PC-9 (cell line): ENCODE measurements around the gene SORCS2.

Source experiments
- EZH2 ChIP-seq: fragments of 200-600 bp; sonication (generic); IDR thresholded peaks from 2 replicates; pipeline ENCODE4 v1.8.0; 2017; ENCODE audit warnings: antibody characterized with exemption, low read depth
- TF ChIP-seq, protein P1 (sequence below): fragments of 200-600 bp; sonication (generic); conservative IDR thresholded peaks from 2 replicates; pipeline ENCODE4 v1.6.1; 2017; ENCODE audit warnings: mixed run types, antibody characterized with exemption, mild to moderate bottlenecking, moderate library complexity

GRCh38 chr4:7480423-7480822 lies 288.1 kb downstream of the SORCS2 start:
- TF ChIP-seq, protein P1, sequence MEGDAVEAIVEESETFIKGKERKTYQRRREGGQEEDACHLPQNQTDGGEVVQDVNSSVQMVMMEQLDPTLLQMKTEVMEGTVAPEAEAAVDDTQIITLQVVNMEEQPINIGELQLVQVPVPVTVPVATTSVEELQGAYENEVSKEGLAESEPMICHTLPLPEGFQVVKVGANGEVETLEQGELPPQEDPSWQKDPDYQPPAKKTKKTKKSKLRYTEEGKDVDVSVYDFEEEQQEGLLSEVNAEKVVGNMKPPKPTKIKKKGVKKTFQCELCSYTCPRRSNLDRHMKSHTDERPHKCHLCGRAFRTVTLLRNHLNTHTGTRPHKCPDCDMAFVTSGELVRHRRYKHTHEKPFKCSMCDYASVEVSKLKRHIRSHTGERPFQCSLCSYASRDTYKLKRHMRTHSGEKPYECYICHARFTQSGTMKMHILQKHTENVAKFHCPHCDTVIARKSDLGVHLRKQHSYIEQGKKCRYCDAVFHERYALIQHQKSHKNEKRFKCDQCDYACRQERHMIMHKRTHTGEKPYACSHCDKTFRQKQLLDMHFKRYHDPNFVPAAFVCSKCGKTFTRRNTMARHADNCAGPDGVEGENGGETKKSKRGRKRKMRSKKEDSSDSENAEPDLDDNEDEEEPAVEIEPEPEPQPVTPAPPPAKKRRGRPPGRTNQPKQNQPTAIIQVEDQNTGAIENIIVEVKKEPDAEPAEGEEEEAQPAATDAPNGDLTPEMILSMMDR = no peak
- no peak for TF ChIP-seq EZH2
